IMR-90 (cell line): ENCODE results near the gene LRFN2.

ENCODE experiments used
- CEBPB ChIP-seq: IDR thresholded peaks from 2 replicates; pipeline ENCODE4 v1.6.1; 2012; ENCODE audit warnings: low read depth, low read length, improper control_type of control experiment
- CTCF ChIP-seq: conservative IDR thresholded peaks from 2 replicates; pipeline ENCODE4 v1.5.1; 2012; ENCODE audit warnings: mild to moderate bottlenecking, low read depth, low read length, improper control_type of control experiment
- ELK1 ChIP-seq: fragments of 150-350 bp; IDR thresholded peaks from 2 replicates; pipeline ENCODE4 v1.6.1; 2016; ENCODE audit warnings: low read depth, mild to moderate bottlenecking, low read length, moderate library complexity, borderline replicate concordance
- MAFK ChIP-seq: IDR thresholded peaks from 2 replicates; pipeline ENCODE4 v1.6.1; 2012; ENCODE audit warnings: low read depth, low read length, improper control_type of control experiment
- MAZ ChIP-seq: IDR thresholded peaks from 2 replicates; pipeline ENCODE4 v1.6.1; 2012; ENCODE audit warnings: low read depth, mild to moderate bottlenecking, low read length, improper control_type of control experiment, moderate library complexity, borderline replicate concordance
- MXI1 ChIP-seq: IDR thresholded peaks from 2 replicates; pipeline ENCODE4 v1.6.1; 2012; ENCODE audit warnings: low read depth, mild to moderate bottlenecking, low read length, moderate library complexity, borderline replicate concordance
- POLR2A ChIP-seq: IDR thresholded peaks from 2 replicates; pipeline ENCODE4 v1.6.1; 2012; ENCODE audit warnings: mild to moderate bottlenecking, low read depth, low read length
- RAD21 ChIP-seq: IDR thresholded peaks from 2 replicates; pipeline ENCODE4 v1.6.1; 2012; ENCODE audit warnings: low read length, improper control_type of control experiment
- RCOR1 ChIP-seq: IDR thresholded peaks from 2 replicates; pipeline ENCODE4 v1.6.1; 2012; ENCODE audit warnings: mild to moderate bottlenecking, low read length, improper control_type of control experiment; ENCODE audit not compliant: insufficient replicate concordance
- RFX5 ChIP-seq: IDR thresholded peaks from 2 replicates; pipeline ENCODE4 v1.8.0; 2012; ENCODE audit warnings: low read depth, mild to moderate bottlenecking, low read length, moderate library complexity
- SMC3 ChIP-seq: fragments of 150-350 bp; IDR thresholded peaks from 2 replicates; pipeline ENCODE4 v1.6.1; 2016; ENCODE audit warnings: low read depth, mild to moderate bottlenecking, antibody characterized with exemption, low read length, moderate library complexity
- USF2 ChIP-seq: fragments of 150-350 bp; IDR thresholded peaks from 2 replicates; pipeline ENCODE4 v1.6.1; 2017; ENCODE audit warnings: mild to moderate bottlenecking, antibody characterized with exemption, low read length, low read depth

- TF ChIP-seq CTCF (no peak), MAFK (no peak), SMC3 (no peak), POLR2A (no peak), MXI1 (no peak), RFX5 (no peak), MAZ (no peak), USF2 (no peak), ELK1 (no peak), RCOR1 (no peak), CEBPB (no peak), RAD21 (no peak)
These were observed 245.4 kb downstream of the LRFN2 start for GRCh38 chr6:40341726-40342125.
